Endothelial cell (in vitro differentiated cells): ENCODE measurements around the gene TNFRSF25. TPM values are rescaled to one million over a fixed set of nuclear protein-coding genes. Genes with fewer than 3 reads are reported as not detected.

ENCODE experiments used
- DNase-seq: peaks from one replicate; pipeline ENCODE4 v3.0.0; 2021; ENCODE audit warnings: low spot score
- H3K27ac Mint-ChIP-seq: one replicate; pipeline ENCODE4 v1.8.0; 2021; ENCODE audit warnings: mixed read lengths, inconsistent platforms; ENCODE audit not compliant: unreplicated experiment
- H3K27me3 Mint-ChIP-seq: one replicate; pipeline ENCODE4 v1.8.0; 2021; ENCODE audit warnings: mild to moderate bottlenecking, moderate library complexity, mixed read lengths, inconsistent platforms; ENCODE audit not compliant: unreplicated experiment
- H3K36me3 Mint-ChIP-seq: one replicate; pipeline ENCODE4 v1.8.0; 2021; ENCODE audit warnings: mild to moderate bottlenecking, low read depth, mixed read lengths, inconsistent platforms; ENCODE audit not compliant: unreplicated experiment
- H3K4me1 Mint-ChIP-seq: one replicate; pipeline ENCODE4 v1.8.0; 2021; ENCODE audit warnings: mild to moderate bottlenecking, mixed read lengths, inconsistent platforms; ENCODE audit not compliant: unreplicated experiment
- H3K4me3 Mint-ChIP-seq: one replicate; pipeline ENCODE4 v1.8.0; 2021; ENCODE audit warnings: mild to moderate bottlenecking, mixed read lengths, inconsistent platforms; ENCODE audit not compliant: unreplicated experiment
- H3K9me3 Mint-ChIP-seq: one replicate; pipeline ENCODE4 v1.8.0; 2021; ENCODE audit warnings: mixed read lengths, inconsistent platforms; ENCODE audit not compliant: unreplicated experiment
- CTCF ChIP-seq: fragments of 200-600 bp; sonication (generic); IDR thresholded peaks from one replicate; pipeline ENCODE4 v1.5.0; 2021; ENCODE audit warnings: antibody characterized with exemption; ENCODE audit not compliant: unreplicated experiment
- total RNA-seq: library from RNA; stranded (reverse); fragmentation: NEBNext Ultra II Directional; extraction: Animal tissue kit (Norgen Biotek cat#: 25700); gene quantifications from one replicate; pipeline ENCODE4 v1.2.1, GENCODE V29; 2021; ENCODE audit not compliant: unreplicated experiment

TNFRSF25 gene
- total RNA-seq, 1 donor from 2014 or later = 104 TPM

GRCh38 chr1:6467224-6467623 is 1.3 kb upstream of the TNFRSF25 start:
- H3K36me3 Mint-ChIP-seq = peaks cover 30% of the 10 kb centered on the region

GRCh38 chr1:6466751-6467150 is 778 bp upstream of the TNFRSF25 start:
- H3K27ac Mint-ChIP-seq = no peak overlapping the region
- peaks cover 31% of the 10 kb centered on the region for H3K36me3 Mint-ChIP-seq
- H3K9me3 Mint-ChIP-seq = no peaks in the 10 kb centered on the region
- DNase-seq = no peak
- no peak overlapping the region for H3K4me3 Mint-ChIP-seq
- H3K27me3 Mint-ChIP-seq = peaks cover 19% of the 10 kb centered on the region
- no peak for TF ChIP-seq CTCF
- H3K4me1 Mint-ChIP-seq = peaks cover 2% of the 10 kb centered on the region

More at GRCh38 chr1:6467224-6467623, 1.3 kb upstream of the TNFRSF25 start:
- Mint-ChIP-seq H3K27me3 (peaks cover 19% of the 10 kb centered on the region), H3K27ac (no peak overlapping the region), H3K9me3 (no peaks in the 10 kb centered on the region), H3K4me1 (peaks cover 2% of the 10 kb centered on the region), H3K4me3 (no peak overlapping the region)
- no peak for DNase-seq
- TF ChIP-seq CTCF = no peak

GRCh38 chr1:6465461-6466005 is 440 bp downstream of the TNFRSF25 start:
- Mint-ChIP-seq H3K9me3 (no peaks in the 10 kb centered on the region), H3K4me1 (peaks cover 7% of the 10 kb centered on the region), H3K4me3 (no peak overlapping the region), H3K27ac (no peak overlapping the region), H3K36me3 (peaks cover 35% of the 10 kb centered on the region), H3K27me3 (peaks cover 19% of the 10 kb centered on the region)
- TF ChIP-seq CTCF = no peak
- no peak for DNase-seq

- Mint-ChIP-seq H3K36me3 (peaks cover 30% of the 10 kb centered on the region), H3K9me3 (no peaks in the 10 kb centered on the region), H3K27me3 (peaks cover 19% of the 10 kb centered on the region), H3K4me1 (peaks cover 7% of the 10 kb centered on the region), H3K27ac (peak overlapping the region; percentile 53), H3K4me3 (peak overlapping the region; percentile 82)
- DNase-seq = no peak
- no peak for TF ChIP-seq CTCF
Measured at GRCh38 chr1:6464915-6465314, 1.1 kb downstream of the TNFRSF25 start.

- DNase-seq = no peak
- H3K4me1 Mint-ChIP-seq = peaks cover 7% of the 10 kb centered on the region
- no peaks in the 10 kb centered on the region for H3K9me3 Mint-ChIP-seq
- TF ChIP-seq CTCF = no peak
- H3K27me3 Mint-ChIP-seq = peaks cover 19% of the 10 kb centered on the region
- peak overlapping the region; percentile 82 for H3K4me3 Mint-ChIP-seq
- H3K36me3 Mint-ChIP-seq = peaks cover 30% of the 10 kb centered on the region
- H3K27ac Mint-ChIP-seq = peak overlapping the region; percentile 53
Measured at GRCh38 chr1:6464514-6464836, 1.5 kb downstream of the TNFRSF25 start.
